ENCODE results near the gene ZFPL1. TPM values are rescaled to one million over a fixed set of nuclear protein-coding genes. Genes with fewer than 3 reads are reported as not detected.

The ZFPL1 gene
- total and polyA plus RNA-seq, 9 of the 15 experiments (the other 6 are each of a cell fraction or from before 2014, with no cell fraction given): 3.7 to 37.5 (median 22.7) TPM

DNA sequence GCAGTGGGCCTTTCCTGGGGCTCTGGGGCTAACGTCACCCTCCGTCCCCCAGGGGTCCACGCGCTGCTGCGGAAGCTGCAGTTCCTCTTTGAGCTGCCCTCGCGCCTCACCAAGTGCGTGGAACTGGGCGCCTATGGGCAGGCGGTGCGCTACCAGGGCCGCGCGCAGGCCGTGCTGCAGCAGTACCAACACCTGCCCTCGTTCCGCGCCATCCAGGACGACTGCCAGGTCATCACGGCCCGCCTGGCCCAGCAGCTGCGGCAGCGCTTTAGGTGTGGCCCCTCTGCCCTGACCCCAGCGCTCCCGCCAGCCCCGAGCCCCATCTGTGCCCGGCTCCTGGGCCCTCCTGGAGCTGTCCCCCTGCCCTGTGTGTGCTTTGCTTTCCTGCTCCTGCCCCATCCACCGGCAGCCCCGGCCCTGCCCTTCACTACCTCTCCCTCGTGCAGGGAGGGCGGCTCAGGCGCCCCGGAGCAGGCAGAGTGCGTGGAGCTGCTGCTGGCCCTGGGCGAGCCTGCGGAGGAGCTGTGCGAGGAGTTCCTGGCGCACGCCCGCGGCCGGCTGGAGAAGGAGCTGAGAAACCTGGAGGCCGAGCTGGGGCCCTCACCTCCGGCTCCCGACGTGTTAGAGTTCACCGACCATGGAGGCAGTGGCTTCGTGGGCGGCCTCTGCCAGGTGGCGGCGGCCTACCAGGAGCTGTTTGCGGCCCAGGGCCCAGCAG is 23.9 kb downstream of the ZFPL1 start:
- H3K27me3 ChIP-seq (ENCODE audit: control insufficient read depth in 2 of 2, insufficient read depth in 2 of 2, low read length in 2 of 2): no peaks in the 10 kb centered on the region
- H3K4me1 ChIP-seq (replicated peaks in 1 of 2; ENCODE audit: control insufficient read depth in 2 of 2, insufficient read depth in 2 of 2, low read length in 2 of 2): peaks cover 11 to 37% of the 10 kb centered on the region in 2 experiments
- H3K9me1 ChIP-seq (ENCODE audit: control insufficient read depth, insufficient read depth, low read length): no peaks in the 10 kb centered on the region
- BruUV-seq (replicated peaks): no TSS peak
- H3K9ac ChIP-seq (ENCODE audit: insufficient read depth in 1 of 2, low read depth in 2 of 2, low read length in 2 of 2): no peak overlapping the region
- no peaks in the 10 kb centered on the region for H4K20me1 ChIP-seq (replicated peaks; ENCODE audit: control insufficient read depth, insufficient read depth, low read length)
- CTCF ChIA-PET (ENCODE audit: low intra/inter-chr PET ratio): no interaction called here
- TF ChIP-seq ZNF764 (CRISPR knock-in tag; IDR thresholded peaks at IDR 0.05; ENCODE audit: low read depth) (no peak), RBFOX2 (IDR thresholded peaks at IDR 0.05; ENCODE audit: low read depth, low read length) (0 out of 2 replicates have a peak, but pooled peaks have one; percentile 8), POLR2G (IDR thresholded peaks at IDR 0.05; ENCODE audit: low read depth, low read length) (peak; percentile 30; the same call in 1 of the 2 replicates)
- TF ChIP-seq, protein P1, sequence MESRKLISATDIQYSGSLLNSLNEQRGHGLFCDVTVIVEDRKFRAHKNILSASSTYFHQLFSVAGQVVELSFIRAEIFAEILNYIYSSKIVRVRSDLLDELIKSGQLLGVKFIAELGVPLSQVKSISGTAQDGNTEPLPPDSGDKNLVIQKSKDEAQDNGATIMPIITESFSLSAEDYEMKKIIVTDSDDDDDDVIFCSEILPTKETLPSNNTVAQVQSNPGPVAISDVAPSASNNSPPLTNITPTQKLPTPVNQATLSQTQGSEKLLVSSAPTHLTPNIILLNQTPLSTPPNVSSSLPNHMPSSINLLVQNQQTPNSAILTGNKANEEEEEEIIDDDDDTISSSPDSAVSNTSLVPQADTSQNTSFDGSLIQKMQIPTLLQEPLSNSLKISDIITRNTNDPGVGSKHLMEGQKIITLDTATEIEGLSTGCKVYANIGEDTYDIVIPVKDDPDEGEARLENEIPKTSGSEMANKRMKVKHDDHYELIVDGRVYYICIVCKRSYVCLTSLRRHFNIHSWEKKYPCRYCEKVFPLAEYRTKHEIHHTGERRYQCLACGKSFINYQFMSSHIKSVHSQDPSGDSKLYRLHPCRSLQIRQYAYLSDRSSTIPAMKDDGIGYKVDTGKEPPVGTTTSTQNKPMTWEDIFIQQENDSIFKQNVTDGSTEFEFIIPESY (CRISPR knock-in tag; IDR thresholded peaks at IDR 0.05): peak; percentile 57; the same call in 1 of the 2 replicates
- no peak overlapping the region for H3K4me3 ChIP-seq
- no peak overlapping the region for H3K27ac ChIP-seq (ENCODE audit: extremely low read depth, low read depth, low read length)
- H3K36me3 ChIP-seq (ENCODE audit: control insufficient read depth, insufficient read depth, low read length): peaks cover 27% of the 10 kb centered on the region; the same call in 1 of the 3 replicates
- POLR2A ChIA-PET: interaction anchor here (0.6 to 7.2 kb wide), 4 partner anchors 11 to 724 kb away, joined by 3 to 92 read pairs (median 3); partner anchors contain the start of genes GPHA2 and VPS51
- H2AFZ ChIP-seq (ENCODE audit: low read depth, low read length): no peak overlapping the region
- DNase-seq (ENCODE audit: extremely low read depth in 1 of 4, low spot score in 3 of 4) (no peak), ATAC-seq (no peak), FAIRE-seq (no peak)
- 94% methylated on average over 22 of the region's 52 CpGs for WGBS (ENCODE audit: insufficient coverage, low coverage, missing lambda C conversion rate)
- H3K4me2 ChIP-seq (ENCODE audit: insufficient read depth, low read length): no peak overlapping the region
- H3K79me2 ChIP-seq (ENCODE audit: control insufficient read depth, insufficient read depth, low read length): peaks cover 7% of the 10 kb centered on the region; the same call in 2 of the 3 replicates
- intact Hi-C loops (cut with micrococcal nuclease) (no loop called here), in situ Hi-C loops (cut with MboI) (no loop called here)
- no peaks in the 10 kb centered on the region for H3K9me3 ChIP-seq (replicated peaks; ENCODE audit: control insufficient read depth, insufficient read depth, low read depth, low read length)

Measured in K562 (cell line).